PC-9 (cell line): ENCODE data around the gene TGFBR3L. TPM values are rescaled to one million over a fixed set of nuclear protein-coding genes. Genes with fewer than 3 reads are reported as not detected.

Experiments used
- BruUV-seq: library from RNA; stranded (reverse); fragments of 400-500 nt; replicated peaks from 2 replicates; lab custom pipeline; 2021; lab: Mats Ljungman, UMichigan
- CTCF ChIA-PET: fragments of 300-600 bp; sonication (Branson Sonifier 250); formaldehyde crosslinking; loops from one replicate; lab custom pipeline; 2022; ENCODE audit warnings: antibody characterized with exemption; lab: Charles Lee
- POLR2A ChIA-PET: fragments of 300-600 bp; sonication (Branson Sonifier 250); formaldehyde crosslinking; loops from one replicate; lab custom pipeline; 2022; ENCODE audit warnings: antibody characterized with exemption; ENCODE audit not compliant: unreplicated experiment; lab: Charles Lee
- DNase-seq, 2 experiments: peaks; one replicate each; pipeline versions ENCODE4 v3.0.0 to v3.0.0-alpha.2; 2015 to 2022; ENCODE audit warnings: mixed read lengths in 1 of 2
- H2AFZ ChIP-seq: fragments of 200-600 bp; sonication (generic); 2 replicates; pipeline ENCODE4 v1.8.1; 2017; ENCODE audit warnings: antibody characterized with exemption
- H3F3A ChIP-seq: fragments of 200-600 bp; sonication (generic); 2 replicates; pipeline ENCODE4 v1.8.1; 2017; ENCODE audit warnings: antibody characterized with exemption, mild to moderate bottlenecking, low read depth; ENCODE audit not compliant: insufficient read depth
- H3K27ac ChIP-seq: fragments of 200-600 bp; sonication (generic); 2 replicates; pipeline ENCODE4 v1.6.1; 2016; ENCODE audit warnings: mixed run types
- H3K27me3 ChIP-seq: fragments of 200-600 bp; sonication (generic); 2 replicates; pipeline ENCODE4 v1.6.1; 2016; ENCODE audit warnings: low read depth, mixed run types; ENCODE audit not compliant: insufficient read depth
- H3K36me3 ChIP-seq: fragments of 200-600 bp; sonication (generic); 2 replicates; pipeline ENCODE4 v1.6.1; 2016; ENCODE audit warnings: low read depth, mixed run types
- H3K4me1 ChIP-seq: fragments of 200-600 bp; sonication (generic); replicated peaks from 2 replicates; pipeline ENCODE4 v1.6.1; 2016; ENCODE audit warnings: mixed run types; ENCODE audit not compliant: insufficient read depth
- H3K4me2 ChIP-seq: fragments of 200-600 bp; sonication (generic); 2 replicates; pipeline ENCODE4 v1.6.1; 2017; ENCODE audit warnings: mixed run types
- H3K4me3 ChIP-seq: fragments of 200-600 bp; sonication (generic); 2 replicates; pipeline ENCODE4 v1.6.1; 2016; ENCODE audit warnings: mixed run types
- H3K79me2 ChIP-seq: fragments of 200-600 bp; sonication (generic); 2 replicates; pipeline ENCODE4 v1.6.1; 2017; ENCODE audit warnings: low read depth, mixed run types
- H3K9me2 ChIP-seq: fragments of 200-600 bp; sonication (generic); 2 replicates; pipeline ENCODE4 v1.8.1; 2017; ENCODE audit warnings: mild to moderate bottlenecking; ENCODE audit not compliant: insufficient read depth
- H3K9me3 ChIP-seq: fragments of 200-600 bp; sonication (generic); 2 replicates; pipeline ENCODE4 v1.8.1; 2016; ENCODE audit warnings: low read depth; ENCODE audit not compliant: insufficient read depth
- H4K20me1 ChIP-seq: fragments of 200-600 bp; sonication (generic); 2 replicates; pipeline ENCODE4 v1.8.1; 2017; ENCODE audit not compliant: insufficient read depth
- CTCF ChIP-seq: fragments of 200-600 bp; sonication (generic); conservative IDR thresholded peaks from 2 replicates; pipeline ENCODE4 v1.6.1; 2017; ENCODE audit warnings: mixed run types, antibody characterized with exemption, mild to moderate bottlenecking, moderate library complexity
- EZH2 ChIP-seq: fragments of 200-600 bp; sonication (generic); IDR thresholded peaks from 2 replicates; pipeline ENCODE4 v1.8.0; 2017; ENCODE audit warnings: antibody characterized with exemption, low read depth
- intact Hi-C: fragments of 100-400 bp; cut with micrococcal nuclease; formaldehyde crosslinking; loops from one replicate; pipeline ENCODE4 v1.10.0; 2022; ENCODE audit not compliant: unreplicated experiment
- total RNA-seq: library from RNA; stranded (reverse); gene quantifications from 2 replicates; pipeline ENCODE4 v1.2.3, GENCODE V29; 2021

The TGFBR3L gene
- total RNA-seq, 1 experiment from 2014 or later, result 2.3 TPM

GRCh38 chr19:7894612-7895309 is 19.9 kb upstream of the TGFBR3L start:
- peak; percentile 92 for DNase-seq
- peaks cover 34% of the 10 kb centered on the region for H3F3A ChIP-seq
- H3K4me3 ChIP-seq, result peak overlapping the region; percentile 30; the same call in 1 of the 2 replicates
- peak overlapping the region; percentile 66 for H3K4me2 ChIP-seq
- no peak for TF ChIP-seq EZH2
- TF ChIP-seq CTCF, result no peak; the same call in 1 of the 2 replicates
- POLR2A ChIA-PET, result interaction anchor here (0.6 to 0.7 kb wide), 2 partner anchors 26 to 774 kb away, joined by 4 to 39 read pairs; no protein-coding TSS in a partner anchor
- H3K36me3 ChIP-seq, result 0 out of 2 replicates have a peak, but pooled peaks cover 6% of the 10 kb centered on the region
- no peak overlapping the region; the same call in 1 of the 2 replicates for H2AFZ ChIP-seq
- no peaks in the 10 kb centered on the region for H4K20me1 ChIP-seq
- intact Hi-C loops, result loop anchor here (1.0 kb wide), 1 partner anchor 9 kb away; the partner anchor contains the start of gene MAP2K7
- H3K9me2 ChIP-seq, result no peaks in the 10 kb centered on the region
- BruUV-seq, result TSS peak; percentile 67
- H3K27ac ChIP-seq, result peak overlapping the region; percentile 82
- H3K4me1 ChIP-seq, result peaks cover 39% of the 10 kb centered on the region
- CTCF ChIA-PET, result no interaction called here
- H3K79me2 ChIP-seq, result peaks cover 56% of the 10 kb centered on the region
- no peaks in the 10 kb centered on the region for H3K27me3 ChIP-seq
- no peaks in the 10 kb centered on the region for H3K9me3 ChIP-seq

GRCh38 chr19:7895565-7895964 is 19.1 kb upstream of the TGFBR3L start:
- Histone ChIP-seq H2AFZ (no peak overlapping the region), H3K4me2 (peak overlapping the region; percentile 66), H3F3A (peaks cover 35% of the 10 kb centered on the region), H4K20me1 (no peaks in the 10 kb centered on the region), H3K4me1 (peaks cover 36% of the 10 kb centered on the region), H3K27ac (peak overlapping the region; percentile 82), H3K79me2 (peaks cover 49% of the 10 kb centered on the region), H3K27me3 (no peaks in the 10 kb centered on the region), H3K9me3 (no peaks in the 10 kb centered on the region), H3K4me3 (peak overlapping the region; percentile 30; the same call in 1 of the 2 replicates), H3K36me3 (0 out of 2 replicates have a peak, but pooled peaks cover 6% of the 10 kb centered on the region), H3K9me2 (no peaks in the 10 kb centered on the region)
- TF ChIP-seq EZH2 (no peak), CTCF (no peak)
- no peak for DNase-seq
- BruUV-seq, result no TSS peak
- intact Hi-C loops, result loop anchor here (1.0 kb wide), 1 partner anchor 8 kb away; the partner anchor contains the start of gene MAP2K7
- ChIA-PET CTCF (no interaction called here), POLR2A (no interaction called here)

- Histone ChIP-seq H3K9me3 (no peaks in the 10 kb centered on the region), H3K36me3 (0 out of 2 replicates have a peak, but pooled peaks cover 6% of the 10 kb centered on the region), H2AFZ (no peak overlapping the region), H3K9me2 (no peaks in the 10 kb centered on the region), H3K79me2 (peaks cover 46% of the 10 kb centered on the region), H3K4me3 (no peak overlapping the region), H3K4me2 (no peak overlapping the region), H3F3A (peaks cover 49% of the 10 kb centered on the region), H3K27ac (no peak overlapping the region), H3K4me1 (peaks cover 40% of the 10 kb centered on the region), H3K27me3 (no peaks in the 10 kb centered on the region), H4K20me1 (no peaks in the 10 kb centered on the region)
- ChIA-PET POLR2A (interaction anchor here (0.6 kb wide), 1 partner anchor 31 kb away, joined by 3 read pairs; no protein-coding TSS in a partner anchor), CTCF (interaction anchor here (0.5 kb wide), 1 partner anchor 536 kb away, joined by 3 read pairs; no protein-coding TSS in a partner anchor)
- BruUV-seq, result no TSS peak
- intact Hi-C loops, result no loop called here
- no peak for TF ChIP-seq EZH2
- DNase-seq, result no peak
Observed at GRCh38 chr19:7897292-7897691, 17.3 kb upstream of the TGFBR3L start.
